ENCODE data around the gene UBE2G2.

The UBE2G2 gene

GRCh38 chr21:44814498-44815023 is 12.9 kb upstream of the UBE2G2 start:
- DNase-seq: no peak

DNA sequence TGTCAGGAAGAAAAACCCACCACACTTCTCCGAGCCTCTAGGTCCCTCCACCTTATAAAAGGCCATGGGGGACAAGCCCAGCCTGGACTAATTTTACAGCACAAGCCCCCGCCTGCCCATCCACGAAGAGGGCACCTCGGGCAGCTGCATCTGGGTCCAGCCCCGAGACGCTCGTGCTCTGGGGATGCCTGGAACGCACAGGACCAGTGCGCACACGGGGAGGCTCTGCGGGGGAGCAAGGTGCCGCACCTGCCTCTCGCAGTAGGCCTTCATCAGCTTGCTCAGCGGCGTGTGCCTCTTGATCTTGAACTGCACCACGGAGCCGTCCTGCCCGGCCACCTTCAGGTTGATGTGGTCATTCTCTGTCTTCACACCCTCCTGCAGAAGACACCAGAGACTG is 12.1 kb upstream of the UBE2G2 start:
- no peak for DNase-seq

GRCh38 chr21:44813149-44813548 is 11.5 kb upstream of the UBE2G2 start:
- DNase-seq: no peak

DNA sequence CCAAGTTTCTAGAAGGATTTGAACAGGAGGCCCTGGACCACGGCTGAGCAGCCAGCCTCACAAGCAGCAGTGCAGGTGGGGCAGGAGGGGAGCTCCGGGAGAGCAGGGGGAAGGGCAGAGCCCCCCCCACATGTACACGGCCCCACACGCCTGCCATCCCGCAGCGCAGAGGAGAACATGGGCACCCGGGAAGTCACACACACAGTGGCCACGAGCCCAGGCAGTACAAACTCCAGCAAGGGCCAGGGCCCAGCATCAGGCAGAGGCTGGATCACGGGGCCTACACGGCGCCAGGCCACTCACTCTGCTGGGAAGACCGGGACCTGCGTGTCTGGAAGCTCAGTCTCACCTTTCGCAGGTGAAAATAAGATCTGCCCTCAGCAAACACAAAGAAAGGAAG is 11.0 kb upstream of the UBE2G2 start:
- no peak for DNase-seq

GRCh38 chr21:44810779-44811178 is 9.2 kb upstream of the UBE2G2 start:
- DNase-seq: no peak

DNA sequence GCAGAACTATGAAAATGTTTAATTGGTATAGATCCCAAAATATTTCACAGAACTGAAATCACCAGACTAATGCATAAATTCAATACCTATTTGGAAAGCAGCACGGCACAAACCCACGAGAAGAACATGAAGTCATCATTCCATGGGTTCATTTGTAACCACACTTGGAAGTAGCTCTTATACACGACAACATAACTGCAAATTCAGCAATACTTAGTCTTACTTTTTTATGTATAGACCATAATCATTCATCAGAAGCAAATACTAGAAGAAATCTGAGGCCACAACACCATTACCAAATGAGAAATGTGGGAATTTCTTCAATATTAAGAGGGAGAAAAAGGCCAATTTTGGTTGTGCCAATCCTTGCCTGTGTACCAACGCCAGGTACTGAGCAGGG is 4.2 kb upstream of the UBE2G2 start:
- no peak for DNase-seq

DNA sequence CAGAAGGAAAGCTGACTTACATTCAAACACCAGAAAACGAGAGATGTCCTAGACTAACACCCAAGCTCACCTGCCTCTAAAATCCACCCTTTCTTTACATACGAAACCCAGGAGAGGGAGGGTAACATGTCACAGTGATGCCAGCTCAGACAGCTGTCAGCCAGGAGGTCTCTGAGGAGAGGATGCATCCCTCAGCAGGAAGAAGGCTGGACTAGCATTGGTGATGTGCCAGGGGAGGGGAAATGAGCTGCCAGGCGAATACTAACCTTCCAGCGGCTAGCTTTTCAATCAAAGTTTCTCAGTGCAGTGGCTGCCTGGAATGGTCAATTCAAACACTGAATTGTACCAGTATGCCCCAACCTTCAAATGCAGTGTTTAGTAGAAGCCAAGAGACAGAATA is 3.6 kb upstream of the UBE2G2 start:
- no peak for DNase-seq

DNA sequence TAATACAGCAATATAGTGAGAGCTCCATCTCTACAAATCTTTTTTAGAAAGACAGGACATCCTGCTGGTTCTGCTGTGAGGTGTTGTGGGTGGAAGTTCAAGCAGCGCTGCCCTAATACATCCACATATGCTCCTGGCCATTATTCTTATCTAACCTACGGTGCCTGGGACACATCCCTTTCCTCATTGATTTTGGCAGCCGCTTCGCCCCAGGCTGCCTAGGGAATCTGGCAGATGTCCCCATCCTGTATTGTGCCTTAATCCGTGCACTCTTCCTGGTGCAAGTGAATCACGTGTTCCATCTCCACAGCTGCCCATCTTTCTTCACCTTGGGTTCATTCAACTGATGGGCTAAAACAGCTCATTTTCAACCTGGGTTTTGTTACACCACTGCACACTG is 3.1 kb upstream of the UBE2G2 start:
- DNase-seq: no peak

- DNase-seq: no peak
These were observed 2.0 kb upstream of the UBE2G2 start for GRCh38 chr21:44803651-44804050.

GRCh38 chr21:44802396-44803153 is 955 bp upstream of the UBE2G2 start:
- DNase-seq: no peak

DNA sequence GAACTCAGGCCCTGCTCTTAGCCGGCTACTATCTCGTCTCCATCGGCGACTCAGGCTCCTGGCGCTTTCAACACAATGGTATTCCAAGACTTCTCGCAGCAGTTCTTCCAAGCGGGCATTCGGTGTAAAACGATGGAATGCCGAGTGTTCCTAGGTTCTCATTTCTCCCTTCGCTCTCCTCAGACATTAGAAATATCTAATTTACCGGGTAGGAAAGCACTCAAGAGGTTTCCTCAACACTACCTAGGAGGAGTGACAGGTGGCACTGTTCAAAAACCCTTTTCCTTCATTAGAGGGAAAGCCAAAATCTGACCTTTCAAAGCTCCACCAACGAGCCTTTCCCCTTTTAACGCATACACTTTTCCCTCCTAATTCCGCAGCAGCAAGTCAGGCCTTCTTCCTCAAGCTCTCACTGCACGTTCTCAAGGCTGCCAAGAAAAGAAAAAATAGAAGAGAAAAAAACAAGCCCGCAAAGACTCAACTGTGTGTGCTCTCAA is 601 bp downstream of the UBE2G2 start:
- DNase-seq: no peak

DNA sequence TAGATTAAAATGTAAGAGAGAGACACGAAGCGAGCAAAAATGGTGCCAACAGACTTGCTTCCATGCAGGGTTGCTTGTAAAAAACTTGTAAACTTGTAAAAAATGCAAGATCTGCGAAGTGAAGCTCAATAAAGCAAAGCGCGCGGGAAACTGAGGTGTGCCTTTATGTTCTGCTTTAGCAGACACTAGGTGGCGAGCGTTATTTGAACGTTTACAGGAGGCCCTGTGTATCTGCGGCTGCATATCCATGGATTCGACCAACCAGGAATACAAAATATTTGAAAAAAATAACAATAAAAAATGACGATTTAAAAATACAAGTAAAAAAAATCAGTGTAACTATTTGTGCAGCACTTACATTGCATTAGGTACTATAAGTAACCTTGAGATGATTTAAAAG is 1.5 kb downstream of the UBE2G2 start:
- DNase-seq: no peak

DNA sequence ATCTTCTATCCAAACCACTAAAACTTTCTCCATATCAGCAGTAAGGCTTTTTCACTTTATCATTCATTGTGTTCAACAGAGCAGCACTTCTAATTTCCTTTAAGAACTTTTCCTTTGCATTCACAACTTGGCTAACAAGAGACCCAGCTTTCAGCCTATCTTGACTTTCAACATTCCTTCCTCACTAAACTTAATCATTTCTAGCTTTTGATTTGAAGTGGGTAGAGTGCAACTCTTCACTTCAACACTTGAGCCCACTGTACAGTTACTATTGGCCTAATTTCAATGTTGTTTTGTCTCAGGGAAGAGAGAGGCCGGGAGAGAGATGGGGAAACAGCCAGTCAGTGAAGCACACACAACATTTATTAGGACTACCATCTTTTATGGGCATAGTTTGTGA is 2.0 kb downstream of the UBE2G2 start:
- DNase-seq: no peak

GRCh38 chr21:44797775-44798174 is 3.8 kb downstream of the UBE2G2 start:
- DNase-seq: no peak

- no peak for DNase-seq
These were observed 6.3 kb downstream of the UBE2G2 start for GRCh38 chr21:44795342-44795741.

- no peak for DNase-seq
These were observed 7.8 kb downstream of the UBE2G2 start for GRCh38 chr21:44793592-44794374.

DNA sequence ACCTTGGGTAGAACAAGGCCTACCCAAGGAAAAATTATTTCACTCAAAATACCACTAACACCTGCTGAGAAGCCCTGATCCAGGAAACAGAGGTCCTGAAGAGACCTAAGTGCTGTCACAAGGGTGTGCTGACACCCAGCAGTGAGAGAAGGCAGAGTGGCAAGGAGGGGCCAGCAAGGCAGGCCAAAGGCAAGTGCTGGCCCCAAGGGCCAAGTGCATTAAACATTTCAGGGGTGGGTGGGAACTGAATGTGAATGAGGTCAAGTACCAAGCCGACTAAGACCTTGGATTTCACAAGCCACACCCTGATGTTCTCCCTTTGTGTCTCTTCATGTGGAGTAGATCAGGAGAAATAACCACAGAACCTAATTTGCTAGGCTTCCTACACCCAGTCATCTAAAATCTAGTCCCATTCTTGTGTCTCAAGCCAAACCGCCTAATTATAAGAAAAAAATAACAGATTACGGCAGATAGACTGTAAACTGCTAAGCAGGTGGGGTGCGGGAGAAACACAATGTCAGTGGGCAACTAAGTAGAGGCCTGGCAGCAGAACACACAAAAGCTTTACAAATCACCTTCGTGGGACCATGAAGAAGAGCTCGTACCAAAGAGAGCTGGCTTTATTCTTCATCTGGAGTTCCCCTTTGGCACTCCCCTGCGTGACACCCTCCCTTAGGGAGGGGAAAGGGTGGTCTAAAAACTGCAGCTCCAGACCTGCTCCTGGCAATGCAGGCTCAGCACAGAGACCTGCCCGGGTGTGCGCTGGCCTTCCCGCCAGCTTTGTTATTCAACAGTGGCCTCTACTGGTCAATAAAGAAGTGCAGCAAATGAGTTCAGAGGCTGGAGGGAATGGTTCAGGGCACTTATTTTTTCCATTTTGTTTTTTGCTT is 8.7 kb downstream of the UBE2G2 start:
- peak; percentile 31 for DNase-seq

- DNase-seq: no peak
These were observed 9.6 kb downstream of the UBE2G2 start for GRCh38 chr21:44791993-44792392.

DNA sequence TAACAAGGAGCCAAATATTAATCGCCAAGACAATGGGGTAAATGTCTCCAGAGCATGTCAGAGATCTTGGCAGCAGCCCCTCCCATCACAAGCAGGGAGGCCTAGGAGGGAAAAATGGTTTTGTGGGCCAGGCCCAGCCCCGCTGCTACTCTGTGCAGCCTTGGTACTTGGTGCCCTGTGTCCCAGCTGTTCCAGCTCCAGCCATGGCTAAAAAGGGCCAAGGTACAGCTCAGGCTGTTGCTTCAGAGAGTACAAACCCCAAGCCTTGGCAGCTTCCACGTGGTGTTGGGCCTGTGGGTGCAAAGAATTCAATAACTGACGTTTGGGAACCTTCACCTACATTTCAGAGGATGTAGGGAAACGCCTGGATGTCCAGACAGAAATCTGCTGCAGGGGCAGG is 10.4 kb downstream of the UBE2G2 start:
- DNase-seq: no peak

- no peak for DNase-seq
These were observed 11.3 kb downstream of the UBE2G2 start for GRCh38 chr21:44790368-44790767.

DNA sequence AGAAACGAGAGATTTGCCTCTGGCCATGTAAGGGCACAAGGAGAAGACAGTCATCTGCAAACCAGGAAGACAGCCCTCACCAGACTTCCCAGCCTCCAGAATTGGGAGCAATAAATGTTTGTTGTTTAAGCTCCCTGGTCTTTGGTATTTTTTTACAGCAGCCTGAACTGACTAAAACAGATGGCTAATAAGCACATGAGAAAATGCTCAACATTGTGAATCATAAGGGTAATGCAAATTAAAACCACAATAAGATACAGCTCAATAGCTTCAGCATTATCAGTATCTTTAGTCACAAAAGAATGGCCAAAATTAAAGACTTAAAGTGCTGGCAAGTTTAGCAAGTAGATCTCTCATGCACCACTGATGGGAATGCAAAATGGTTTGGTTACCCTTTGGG is 11.7 kb downstream of the UBE2G2 start:
- no peak for DNase-seq

GRCh38 chr21:44785620-44786335 is 15.8 kb downstream of the UBE2G2 start:
- DNase-seq: no peak

Measured in T-helper 9 cell (primary cell).